HCT116 (cell line): ENCODE data around the gene PRLH.

Experiments
- EGR1 ChIP-seq: IDR thresholded peaks from 2 replicates; pipeline ENCODE4 v1.6.1; 2012; ENCODE audit warnings: low read depth
- POLR2A ChIP-seq: IDR thresholded peaks from 2 replicates; pipeline ENCODE4 v1.7.0; 2011; ENCODE audit warnings: borderline replicate concordance; ENCODE audit not compliant: insufficient read depth, insufficient read length; ENCODE audit errors: extremely low read depth
- TF ChIP-seq, protein P1 (sequence below), 3 experiments: fragments of 200-600 bp in 1 of 3; sonication (generic) in 1 of 3; IDR thresholded peaks in 2 of 3; conservative IDR thresholded peaks in 1 of 3; 2 replicates each; pipeline ENCODE4 v1.5.1; 2012 to 2017; ENCODE audit warnings: low read depth in 2 of 3, low read length in 2 of 3, antibody characterized with exemption in 1 of 3, borderline replicate concordance in 1 of 3, control low read depth in 1 of 3, mild to moderate bottlenecking in 1 of 3, mixed read lengths in 1 of 3, mixed run types in 1 of 3, moderate library complexity in 1 of 3; ENCODE audit not compliant: insufficient read depth in 1 of 3

GRCh38 chr2:237563816-237564215 lies 2.6 kb upstream of the PRLH start:
- TF ChIP-seq POLR2A (no peak), EGR1 (no peak)
- TF ChIP-seq, protein P1, sequence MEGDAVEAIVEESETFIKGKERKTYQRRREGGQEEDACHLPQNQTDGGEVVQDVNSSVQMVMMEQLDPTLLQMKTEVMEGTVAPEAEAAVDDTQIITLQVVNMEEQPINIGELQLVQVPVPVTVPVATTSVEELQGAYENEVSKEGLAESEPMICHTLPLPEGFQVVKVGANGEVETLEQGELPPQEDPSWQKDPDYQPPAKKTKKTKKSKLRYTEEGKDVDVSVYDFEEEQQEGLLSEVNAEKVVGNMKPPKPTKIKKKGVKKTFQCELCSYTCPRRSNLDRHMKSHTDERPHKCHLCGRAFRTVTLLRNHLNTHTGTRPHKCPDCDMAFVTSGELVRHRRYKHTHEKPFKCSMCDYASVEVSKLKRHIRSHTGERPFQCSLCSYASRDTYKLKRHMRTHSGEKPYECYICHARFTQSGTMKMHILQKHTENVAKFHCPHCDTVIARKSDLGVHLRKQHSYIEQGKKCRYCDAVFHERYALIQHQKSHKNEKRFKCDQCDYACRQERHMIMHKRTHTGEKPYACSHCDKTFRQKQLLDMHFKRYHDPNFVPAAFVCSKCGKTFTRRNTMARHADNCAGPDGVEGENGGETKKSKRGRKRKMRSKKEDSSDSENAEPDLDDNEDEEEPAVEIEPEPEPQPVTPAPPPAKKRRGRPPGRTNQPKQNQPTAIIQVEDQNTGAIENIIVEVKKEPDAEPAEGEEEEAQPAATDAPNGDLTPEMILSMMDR (IDR thresholded peaks at IDR 0.05 in 2 of 3, conservative IDR thresholded peaks at IDR 0.05 in 1 of 3; ENCODE audit: borderline replicate concordance in 1 of 3, insufficient read depth in 1 of 3, low read depth in 2 of 3, low read length in 2 of 3): no peak
